OCI-LY7 (cell line): Measurements from ENCODE around the gene TMA7B. TPM values are rescaled to one million over a fixed set of nuclear protein-coding genes. Genes with fewer than 3 reads are reported as not detected.

Experiments used
- BruUV-seq: library from RNA; stranded (reverse); fragments of 400-500 nt; replicated peaks from 2 replicates; lab custom pipeline; 2021; lab: Mats Ljungman, UMichigan
- CTCF ChIA-PET: fragments of 300-600 bp; sonication (Branson Sonifier 250); formaldehyde crosslinking; loops from one replicate; lab custom pipeline; 2022; ENCODE audit warnings: antibody characterized with exemption; ENCODE audit not compliant: unreplicated experiment; lab: Charles Lee
- POLR2A ChIA-PET: fragments of 300-600 bp; sonication (Branson Sonifier 250); formaldehyde crosslinking; loops from one replicate; lab custom pipeline; 2022; ENCODE audit warnings: antibody characterized with exemption; lab: Charles Lee
- DNase-seq: peaks from one replicate; pipeline ENCODE4 v3.0.0-alpha.2; 2015; ENCODE audit warnings: low spot score
- H2AFZ ChIP-seq: fragments of 200-600 bp; sonication (generic), shearing (Covaris generic); 2 replicates; pipeline ENCODE4 v1.6.1; 2014; ENCODE audit warnings: mild to moderate bottlenecking, antibody characterized with exemption, low read length, moderate library complexity
- H3K27ac ChIP-seq: fragments of 200-600 bp; sonication (generic); 2 replicates; pipeline ENCODE4 v1.5.1; 2014; ENCODE audit warnings: mixed run types, low read depth, mild to moderate bottlenecking, moderate library complexity, low read length, inconsistent platforms; ENCODE audit not compliant: poor library complexity, severe bottlenecking
- H3K36me3 ChIP-seq: fragments of 200-600 bp; sonication (generic); 2 replicates; pipeline ENCODE4 v1.6.1; 2014; ENCODE audit warnings: mild to moderate bottlenecking, antibody characterized with exemption, low read length, moderate library complexity, mixed read lengths; ENCODE audit not compliant: insufficient read depth
- H3K4me1 ChIP-seq: fragments of 200-600 bp; sonication (generic); 2 replicates; pipeline ENCODE4 v1.5.1; 2014; ENCODE audit warnings: mild to moderate bottlenecking, low read length; ENCODE audit not compliant: insufficient read depth, poor library complexity, severe bottlenecking
- H3K4me2 ChIP-seq: fragments of 200-600 bp; sonication (generic); 2 replicates; pipeline ENCODE4 v1.6.1; 2014; ENCODE audit warnings: mild to moderate bottlenecking, low read length
- H3K4me3 ChIP-seq: fragments of 200-600 bp; sonication (generic); 2 replicates; pipeline ENCODE4 v1.5.1; 2014; ENCODE audit warnings: mild to moderate bottlenecking, low read depth, low read length; ENCODE audit not compliant: poor library complexity, severe bottlenecking
- H3K79me2 ChIP-seq: fragments of 200-600 bp; sonication (generic); 2 replicates; pipeline ENCODE4 v1.6.1; 2016; ENCODE audit warnings: low read depth, mild to moderate bottlenecking, low read length, moderate library complexity, mixed read lengths; ENCODE audit not compliant: insufficient read depth
- H3K9me2 ChIP-seq: fragments of 200-600 bp; sonication (generic); 2 replicates; pipeline ENCODE4 v1.6.1; 2016; ENCODE audit warnings: mild to moderate bottlenecking, low read length, mixed read lengths; ENCODE audit not compliant: insufficient read depth
- H3K9me3 ChIP-seq: fragments of 200-600 bp; sonication (generic); 2 replicates; pipeline ENCODE4 v1.6.1; 2014; ENCODE audit warnings: mild to moderate bottlenecking, mixed run types, low read length, mixed read lengths
- H4K20me1 ChIP-seq: fragments of 200-600 bp; sonication (generic); 2 replicates; pipeline ENCODE4 v1.6.1; 2014; ENCODE audit warnings: mild to moderate bottlenecking, antibody characterized with exemption, low read length, moderate library complexity, mixed read lengths; ENCODE audit not compliant: insufficient read depth
- CTCF ChIP-seq: fragments of 200-600 bp; sonication (generic); conservative IDR thresholded peaks from 2 replicates; pipeline ENCODE4 v1.5.1; 2014; ENCODE audit warnings: mild to moderate bottlenecking, antibody characterized with exemption, low read length, moderate library complexity, mixed read lengths
- EZH2phosphoT487 ChIP-seq: fragments of 200-600 bp; sonication (generic); IDR thresholded peaks from 2 replicates; pipeline ENCODE4 v1.6.1; 2018; ENCODE audit warnings: low read depth, borderline replicate concordance, mild to moderate bottlenecking, mixed run types, antibody characterized with exemption, low read length, moderate library complexity, mixed read lengths
- intact Hi-C: fragments of 100-400 bp; cut with micrococcal nuclease; formaldehyde crosslinking; loops from one replicate; pipeline ENCODE4 v1.10.0; 2022; ENCODE audit not compliant: unreplicated experiment
- total RNA-seq, 2 experiments: library from RNA; depleted of rRNA in 1 of 2; stranded (reverse); fragments of >200 nt in 1 of 2; shearing (Covaris generic) in 1 of 2; gene quantifications; 2 replicates each; pipeline ENCODE4 v1.2.3, GENCODE V29; 2014 to 2022

The TMA7B gene
- total RNA-seq, 2 experiments from 2014 or later, result not detected

GRCh38 chr22:39979458-39979857 is 19.3 kb downstream of the TMA7B start:
- POLR2A ChIA-PET, result no interaction called here

GRCh38 chr22:39980596-39980995 is 20.4 kb downstream of the TMA7B start:
- TF ChIP-seq CTCF (no peak), EZH2phosphoT487 (no peak)
- Histone ChIP-seq H3K9me2 (no peaks in the 10 kb centered on the region), H3K4me3 (no peak overlapping the region), H3K36me3 (no peaks in the 10 kb centered on the region), H3K4me2 (no peak overlapping the region), H3K9me3 (no peaks in the 10 kb centered on the region), H3K27ac (no peak overlapping the region), H4K20me1 (no peaks in the 10 kb centered on the region), H2AFZ (no peak overlapping the region), H3K4me1 (no peaks in the 10 kb centered on the region), H3K79me2 (no peaks in the 10 kb centered on the region)
- POLR2A ChIA-PET, result no interaction called here
- BruUV-seq, result no TSS peak
- intact Hi-C loops, result no loop called here
- no peak for DNase-seq
- CTCF ChIA-PET, result no interaction called here

More at GRCh38 chr22:39979458-39979857, 19.3 kb downstream of the TMA7B start:
- intact Hi-C loops, result no loop called here
- no TSS peak for BruUV-seq
- Histone ChIP-seq H3K27ac (no peak overlapping the region), H3K79me2 (no peaks in the 10 kb centered on the region), H3K4me2 (no peak overlapping the region), H2AFZ (no peak overlapping the region), H3K9me2 (no peaks in the 10 kb centered on the region), H3K36me3 (no peaks in the 10 kb centered on the region), H3K4me1 (no peaks in the 10 kb centered on the region), H4K20me1 (no peaks in the 10 kb centered on the region), H3K4me3 (no peak overlapping the region), H3K9me3 (no peaks in the 10 kb centered on the region)
- TF ChIP-seq EZH2phosphoT487, result no peak
- no peak for TF ChIP-seq CTCF
- DNase-seq, result no peak
- CTCF ChIA-PET, result no interaction called here

- POLR2A ChIA-PET, result no interaction called here
- no peak overlapping the region for H3K4me2 ChIP-seq
- no peaks in the 10 kb centered on the region for H3K79me2 ChIP-seq
- no peak overlapping the region for H2AFZ ChIP-seq
- no peaks in the 10 kb centered on the region for H3K4me1 ChIP-seq
- BruUV-seq, result no TSS peak
- CTCF ChIA-PET, result no interaction called here
- no peaks in the 10 kb centered on the region for H3K9me2 ChIP-seq
- intact Hi-C loops, result no loop called here
- no peaks in the 10 kb centered on the region for H3K36me3 ChIP-seq
- no peaks in the 10 kb centered on the region for H4K20me1 ChIP-seq
- TF ChIP-seq CTCF, result no peak
- no peak for TF ChIP-seq EZH2phosphoT487
- H3K27ac ChIP-seq, result no peak overlapping the region
- H3K9me3 ChIP-seq, result no peaks in the 10 kb centered on the region
- no peak for DNase-seq
- no peak overlapping the region for H3K4me3 ChIP-seq
Observed at GRCh38 chr22:39983346-39983745, 23.1 kb downstream of the TMA7B start.
